T-helper 2 cell treated with Interferon-gamma antibody and Interleukin-4, amounts not matched to agents 100 ng/mL and 5 ng/mL, for 36 hours (primary cell): ENCODE results near the gene SKA3. TPM values are rescaled to one million over a fixed set of nuclear protein-coding genes. Genes with fewer than 3 reads are reported as not detected.
"Not testable (repeated sequence)": the region's sequence is repeated elsewhere in the genome, so short reads cannot be mapped to it uniquely, and the experiment has no call there.

Experiments used
- intact Hi-C: fragments of 100-400 bp; cut with micrococcal nuclease; formaldehyde crosslinking; loops from one replicate; pipeline ENCODE4 v1.15.1; 2023
- total RNA-seq: library from RNA; stranded (reverse); gene quantifications from 2 replicates; pipeline ENCODE4 v1.2.3, GENCODE V29; 2022

Gene SKA3
- 39.4 and 44.0 TPM in 2 replicates for total RNA-seq

- intact Hi-C loops, result loop anchor here (1.0 to 2.0 kb wide), 5 partner anchors 122 to 427 kb away; no protein-coding TSS in a partner anchor
Observed at GRCh38 chr13:21176215-21176981, at the start of gene SKA3, which contains the start of gene MRPL57. TSS of gene SKA3 (minus strand) at chr13:21176552. CDS start at chr13:21176477, 75 bp downstream. TSS of gene MRPL57 (plus strand) at chr13:21176658. CDS start at chr13:21176917, 259 bp downstream.

- intact Hi-C loops, result no loop called here
Observed at GRCh38 chr13:21225082-21225481, 48.7 kb upstream of the SKA3 start.

- intact Hi-C loops, result no loop called here
Observed at GRCh38 chr13:21221268-21221667, 44.9 kb upstream of the SKA3 start.

- intact Hi-C loops, result not testable (repeated sequence)
Observed at GRCh38 chr13:21219716-21220115, 43.4 kb upstream of the SKA3 start.

- intact Hi-C loops, result no loop called here
Observed at GRCh38 chr13:21219036-21219381, 42.7 kb upstream of the SKA3 start.

GRCh38 chr13:21218351-21219035 lies 42.1 kb upstream of the SKA3 start:
- intact Hi-C loops, result no loop called here

- intact Hi-C loops, result no loop called here
Observed at GRCh38 chr13:21216332-21216731, 40.0 kb upstream of the SKA3 start.

GRCh38 chr13:21215419-21215818 lies 39.1 kb upstream of the SKA3 start:
- intact Hi-C loops, result not testable (repeated sequence)

- intact Hi-C loops, result no loop called here
Observed at GRCh38 chr13:21212138-21212775, 35.9 kb upstream of the SKA3 start.

GRCh38 chr13:21208652-21209154 lies 32.4 kb upstream of the SKA3 start:
- intact Hi-C loops, result no loop called here

- intact Hi-C loops, result no loop called here
Observed at GRCh38 chr13:21202767-21203531, 26.6 kb upstream of the SKA3 start.

- intact Hi-C loops, result not testable (repeated sequence)
Observed at GRCh38 chr13:21201456-21202190, 25.3 kb upstream of the SKA3 start.

- intact Hi-C loops, result not testable (repeated sequence)
Observed at GRCh38 chr13:21198391-21198790, 22.0 kb upstream of the SKA3 start.

GRCh38 chr13:21197606-21198225 lies 21.4 kb upstream of the SKA3 start:
- intact Hi-C loops, result not testable (repeated sequence)

GRCh38 chr13:21194756-21195155 lies 18.4 kb upstream of the SKA3 start:
- intact Hi-C loops, result not testable (repeated sequence)

- intact Hi-C loops, result not testable (repeated sequence)
Observed at GRCh38 chr13:21186410-21186809, 10.1 kb upstream of the SKA3 start.

- intact Hi-C loops, result no loop called here
Observed at GRCh38 chr13:21181671-21182070, 5.3 kb upstream of the SKA3 start.

GRCh38 chr13:21176982-21177284 lies 581 bp upstream of the SKA3 start:
- intact Hi-C loops, result loop anchor here (1.0 to 2.0 kb wide), 5 partner anchors 121 to 426 kb away; no protein-coding TSS in a partner anchor

- intact Hi-C loops, result loop anchor here (1.0 to 2.0 kb wide), 5 partner anchors 123 to 428 kb away; no protein-coding TSS in a partner anchor
Observed at GRCh38 chr13:21175656-21176214, 617 bp downstream of the SKA3 start.

- intact Hi-C loops, result not testable (repeated sequence)
Observed at GRCh38 chr13:21173767-21174166, 2.6 kb downstream of the SKA3 start.
